Mucosa of stomach (tissue), 1 donor: ENCODE data around the gene ALDOC.

Experiments used
- H3K27me3 ChIP-seq: one replicate; pipeline ENCODE4 v1.7.0; 2013; ENCODE audit warnings: mild to moderate bottlenecking, low read length; ENCODE audit not compliant: control insufficient read depth, insufficient read depth
- H3K36me3 ChIP-seq: one replicate; pipeline ENCODE4 v1.7.0; 2013; ENCODE audit warnings: low read length; ENCODE audit not compliant: control insufficient read depth, insufficient read depth
- H3K4me1 ChIP-seq: one replicate; pipeline ENCODE4 v1.7.0; 2013; ENCODE audit warnings: mild to moderate bottlenecking, low read length; ENCODE audit not compliant: control insufficient read depth, insufficient read depth
- H3K4me3 ChIP-seq: one replicate; pipeline ENCODE4 v1.7.0; 2013; ENCODE audit warnings: low read length
- H3K9ac ChIP-seq: one replicate; pipeline ENCODE4 v1.7.0; 2013; ENCODE audit warnings: mild to moderate bottlenecking, low read length, moderate library complexity
- H3K9me3 ChIP-seq: one replicate; pipeline ENCODE4 v1.7.0; 2013; ENCODE audit warnings: mild to moderate bottlenecking, low read length, moderate library complexity; ENCODE audit not compliant: control insufficient read depth
- donor health status: Pancreatic carcinoma.

Gene ALDOC

GRCh38 chr17:28547623-28548416 is 28.9 kb downstream of the ALDOC start:
- no peaks in the 10 kb centered on the region for H3K9me3 ChIP-seq
- H3K27me3 ChIP-seq, result no peaks in the 10 kb centered on the region
- H3K36me3 ChIP-seq, result no peaks in the 10 kb centered on the region
- H3K4me3 ChIP-seq, result no peak overlapping the region
- no peak overlapping the region for H3K9ac ChIP-seq
- H3K4me1 ChIP-seq, result peaks cover 11% of the 10 kb centered on the region

GRCh38 chr17:28547096-28547622 is 29.5 kb downstream of the ALDOC start:
- H3K4me1 ChIP-seq, result peaks cover 9% of the 10 kb centered on the region
- no peaks in the 10 kb centered on the region for H3K27me3 ChIP-seq
- no peak overlapping the region for H3K9ac ChIP-seq
- no peaks in the 10 kb centered on the region for H3K36me3 ChIP-seq
- no peaks in the 10 kb centered on the region for H3K9me3 ChIP-seq
- H3K4me3 ChIP-seq, result no peak overlapping the region

GRCh38 chr17:28545787-28546415 is 30.8 kb downstream of the ALDOC start:
- Histone ChIP-seq H3K4me1 (peaks cover 4% of the 10 kb centered on the region), H3K9ac (no peak overlapping the region), H3K9me3 (no peaks in the 10 kb centered on the region), H3K36me3 (no peaks in the 10 kb centered on the region), H3K4me3 (no peak overlapping the region), H3K27me3 (no peaks in the 10 kb centered on the region)

GRCh38 chr17:28545141-28545503 is 31.6 kb downstream of the ALDOC start:
- Histone ChIP-seq H3K9ac (no peak overlapping the region), H3K4me3 (no peak overlapping the region), H3K36me3 (no peaks in the 10 kb centered on the region), H3K9me3 (no peaks in the 10 kb centered on the region), H3K4me1 (peaks cover 4% of the 10 kb centered on the region), H3K27me3 (no peaks in the 10 kb centered on the region)

GRCh38 chr17:28544402-28545140 is 32.1 kb downstream of the ALDOC start:
- H3K9me3 ChIP-seq, result no peaks in the 10 kb centered on the region
- no peaks in the 10 kb centered on the region for H3K36me3 ChIP-seq
- H3K4me1 ChIP-seq, result peaks cover 4% of the 10 kb centered on the region
- H3K9ac ChIP-seq, result no peak overlapping the region
- no peaks in the 10 kb centered on the region for H3K27me3 ChIP-seq
- H3K4me3 ChIP-seq, result no peak overlapping the region

GRCh38 chr17:28541439-28541838 is 35.3 kb downstream of the ALDOC start:
- Histone ChIP-seq H3K9me3 (no peaks in the 10 kb centered on the region), H3K9ac (no peak overlapping the region), H3K4me3 (no peak overlapping the region), H3K27me3 (no peaks in the 10 kb centered on the region), H3K36me3 (no peaks in the 10 kb centered on the region), H3K4me1 (peaks cover 11% of the 10 kb centered on the region)

- H3K4me3 ChIP-seq, result no peak overlapping the region
- H3K4me1 ChIP-seq, result peaks cover 23% of the 10 kb centered on the region
- H3K36me3 ChIP-seq, result no peaks in the 10 kb centered on the region
- H3K9me3 ChIP-seq, result no peaks in the 10 kb centered on the region
- H3K27me3 ChIP-seq, result no peaks in the 10 kb centered on the region
- no peak overlapping the region for H3K9ac ChIP-seq
Observed at GRCh38 chr17:28540231-28540630, 36.5 kb downstream of the ALDOC start.

GRCh38 chr17:28538296-28538895 is 38.3 kb downstream of the ALDOC start:
- Histone ChIP-seq H3K9ac (no peak overlapping the region), H3K4me3 (no peak overlapping the region), H3K36me3 (no peaks in the 10 kb centered on the region), H3K4me1 (peaks cover 40% of the 10 kb centered on the region), H3K27me3 (no peaks in the 10 kb centered on the region), H3K9me3 (no peaks in the 10 kb centered on the region)

GRCh38 chr17:28537219-28537610 is 39.5 kb downstream of the ALDOC start:
- Histone ChIP-seq H3K9me3 (no peaks in the 10 kb centered on the region), H3K4me3 (no peak overlapping the region), H3K9ac (no peak overlapping the region), H3K36me3 (no peaks in the 10 kb centered on the region), H3K27me3 (no peaks in the 10 kb centered on the region), H3K4me1 (peaks cover 52% of the 10 kb centered on the region)

- Histone ChIP-seq H3K9ac (no peak overlapping the region), H3K27me3 (peaks cover under 1% of the 10 kb centered on the region), H3K4me3 (no peak overlapping the region), H3K4me1 (peaks cover 54% of the 10 kb centered on the region), H3K36me3 (no peaks in the 10 kb centered on the region), H3K9me3 (no peaks in the 10 kb centered on the region)
Observed at GRCh38 chr17:28536532-28537218, 40.0 kb downstream of the ALDOC start.

- H3K27me3 ChIP-seq, result peaks cover 5% of the 10 kb centered on the region
- no peaks in the 10 kb centered on the region for H3K36me3 ChIP-seq
- H3K9ac ChIP-seq, result no peak overlapping the region
- H3K4me1 ChIP-seq, result peaks cover 54% of the 10 kb centered on the region
- H3K4me3 ChIP-seq, result no peak overlapping the region
- H3K9me3 ChIP-seq, result no peaks in the 10 kb centered on the region
Observed at GRCh38 chr17:28534740-28535375, 41.8 kb downstream of the ALDOC start.
